HK-2 (cell line): Measurements from ENCODE around the gene FOXK2.

Experiments used
- DNase-seq: peaks from one replicate; pipeline ENCODE4 v3.0.0-alpha.2; 2018; ENCODE audit not compliant: unreplicated experiment

The FOXK2 gene

DNA sequence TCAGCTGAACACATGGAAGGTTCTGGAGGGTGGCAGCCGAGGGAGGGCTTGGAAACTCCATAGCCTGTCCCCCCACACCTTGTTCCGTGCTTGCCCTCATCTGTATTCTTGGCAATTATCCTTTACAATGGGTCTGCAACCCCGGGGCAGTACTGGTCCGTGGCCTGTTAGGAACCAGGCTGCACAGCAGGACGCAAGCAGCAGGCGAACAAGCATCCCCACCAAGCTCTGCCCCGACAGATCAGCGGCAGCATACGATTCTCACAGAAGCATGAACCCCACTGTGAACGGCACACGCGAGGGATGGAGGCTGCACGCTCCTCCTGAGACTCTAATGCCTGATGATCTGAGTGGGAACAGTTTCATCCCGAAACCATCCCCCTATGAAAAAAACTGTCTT, 122.5 kb downstream of the FOXK2 start:
- DNase-seq = no peak

DNA sequence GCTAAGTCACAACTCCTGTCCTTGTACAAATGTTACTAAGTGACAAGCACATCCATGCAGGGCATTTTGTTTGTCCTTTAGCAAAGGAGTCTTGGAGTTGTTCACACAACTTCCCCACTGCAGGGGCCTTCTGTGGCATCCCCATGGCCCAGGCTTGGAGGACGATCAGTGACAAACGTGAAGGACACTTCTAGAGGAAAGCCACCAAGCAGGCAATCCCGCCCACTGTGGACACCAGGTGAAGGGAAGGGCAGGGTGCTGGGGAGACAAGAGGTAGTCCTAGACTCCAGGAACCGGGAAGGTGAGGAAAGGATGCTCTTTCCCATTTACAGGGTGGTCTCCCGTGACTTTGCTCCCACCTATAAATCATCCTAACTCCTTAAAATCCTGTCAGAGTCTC, 124.6 kb downstream of the FOXK2 start:
- DNase-seq = no peak

DNA sequence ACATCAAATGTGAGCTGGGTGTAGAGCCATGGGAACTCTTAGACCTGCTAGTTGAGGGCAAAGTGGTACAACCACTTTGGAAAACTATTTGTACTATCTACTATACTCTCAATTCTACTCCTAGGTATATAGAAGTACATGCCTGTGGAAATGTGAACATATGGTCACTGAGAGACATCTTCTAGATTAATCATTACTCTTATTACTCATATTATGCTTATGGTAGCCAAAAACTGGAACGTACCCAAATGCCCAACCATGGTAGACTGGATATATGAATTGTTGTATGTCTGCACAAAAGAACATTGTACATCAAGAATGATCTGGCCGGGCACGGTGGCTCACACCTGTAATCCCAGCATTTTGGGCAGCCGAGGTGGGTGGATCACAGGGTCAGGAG, 126.0 kb downstream of the FOXK2 start:
- DNase-seq = no peak

DNA sequence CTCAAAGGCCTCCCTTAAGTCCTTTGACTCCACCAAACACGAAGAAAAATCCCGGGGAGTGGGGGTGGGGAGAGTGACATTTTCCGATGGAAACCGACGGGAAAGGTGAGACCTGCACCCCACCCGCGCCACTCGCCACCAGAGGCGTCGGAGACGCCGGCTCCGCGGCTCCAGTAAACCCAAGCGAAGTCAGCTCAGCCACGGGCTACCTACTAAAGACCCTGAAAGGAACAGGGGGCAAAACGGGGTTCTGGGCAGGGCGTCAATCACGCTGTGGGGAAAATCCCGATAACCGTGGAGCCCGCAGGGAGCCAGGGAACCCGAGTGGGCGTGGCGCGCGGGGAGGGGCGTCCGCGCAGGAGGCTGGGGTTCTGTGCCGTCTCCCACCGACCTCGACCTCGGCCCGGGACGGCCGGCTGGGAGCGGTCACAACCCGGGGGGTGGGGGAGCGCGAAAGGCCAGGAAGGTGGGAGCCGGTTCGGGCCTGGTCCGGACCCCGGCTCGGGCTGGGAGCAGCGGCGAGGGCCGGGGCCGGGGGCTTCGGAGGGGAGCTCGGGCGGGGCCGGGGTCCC, 128.1 kb downstream of the FOXK2 start:
- peak; percentile 47 for DNase-seq

DNA sequence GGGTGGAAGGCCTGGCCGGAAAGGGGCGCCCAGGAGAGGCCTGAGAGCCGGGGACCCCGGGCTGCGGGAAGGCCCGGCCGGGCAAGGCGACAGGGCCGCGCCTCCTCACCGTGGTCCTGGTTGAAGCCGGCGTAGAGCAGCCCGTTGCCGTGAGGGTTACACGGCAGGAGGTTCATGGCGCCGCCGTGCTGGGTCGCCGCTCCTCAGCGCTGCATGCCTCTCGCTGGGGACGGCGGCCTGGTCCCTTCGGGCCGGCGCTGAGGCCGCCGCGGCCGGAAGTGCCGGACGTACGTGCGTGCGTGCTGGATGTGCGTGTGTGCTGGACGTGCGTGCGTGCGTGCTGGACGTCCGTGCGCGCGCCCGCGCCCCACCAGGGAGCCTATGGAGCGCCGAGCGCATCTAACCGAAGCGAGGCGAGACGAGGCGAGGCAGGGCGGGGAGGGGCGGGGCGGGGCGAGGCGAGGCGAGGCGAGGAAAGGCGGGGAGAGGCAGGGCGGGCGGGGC, 128.7 kb downstream of the FOXK2 start, which contains the start of gene WDR45B:
WDR45B (minus strand) TSS at position 280 of the 504 bp plus-strand sequence; CDS start at position 176, 104 bp downstream.
- DNase-seq = peak; percentile 98

DNA sequence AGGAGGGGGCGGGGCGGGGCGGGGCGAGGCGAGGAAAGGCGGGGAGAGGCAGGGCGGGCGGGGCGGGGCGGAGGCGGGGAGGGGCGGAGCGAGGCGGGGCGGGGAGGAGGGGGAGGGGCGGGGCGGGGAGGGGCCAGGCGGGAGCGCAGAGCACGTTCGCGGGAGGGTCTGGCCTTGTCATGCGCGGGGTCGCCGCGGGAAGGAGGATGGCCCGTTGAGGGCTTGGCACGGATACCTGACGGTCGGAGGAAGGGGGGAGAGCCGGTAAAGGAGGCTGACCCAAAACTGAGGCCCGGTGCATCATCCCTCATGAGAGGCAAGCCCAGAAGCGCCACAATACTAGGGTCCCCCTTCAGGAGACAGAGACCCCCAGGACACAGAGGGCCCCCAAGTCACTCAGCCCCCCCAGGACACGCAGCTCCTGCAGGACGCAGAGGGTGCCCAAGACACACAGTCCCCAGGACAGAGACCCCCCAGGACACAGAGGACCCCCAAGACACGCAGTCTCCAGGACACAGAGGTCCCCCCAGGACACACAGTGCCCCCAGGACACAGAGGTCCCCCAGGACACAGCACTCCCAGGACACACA, 129.3 kb downstream of the FOXK2 start:
- DNase-seq = no peak

DNA sequence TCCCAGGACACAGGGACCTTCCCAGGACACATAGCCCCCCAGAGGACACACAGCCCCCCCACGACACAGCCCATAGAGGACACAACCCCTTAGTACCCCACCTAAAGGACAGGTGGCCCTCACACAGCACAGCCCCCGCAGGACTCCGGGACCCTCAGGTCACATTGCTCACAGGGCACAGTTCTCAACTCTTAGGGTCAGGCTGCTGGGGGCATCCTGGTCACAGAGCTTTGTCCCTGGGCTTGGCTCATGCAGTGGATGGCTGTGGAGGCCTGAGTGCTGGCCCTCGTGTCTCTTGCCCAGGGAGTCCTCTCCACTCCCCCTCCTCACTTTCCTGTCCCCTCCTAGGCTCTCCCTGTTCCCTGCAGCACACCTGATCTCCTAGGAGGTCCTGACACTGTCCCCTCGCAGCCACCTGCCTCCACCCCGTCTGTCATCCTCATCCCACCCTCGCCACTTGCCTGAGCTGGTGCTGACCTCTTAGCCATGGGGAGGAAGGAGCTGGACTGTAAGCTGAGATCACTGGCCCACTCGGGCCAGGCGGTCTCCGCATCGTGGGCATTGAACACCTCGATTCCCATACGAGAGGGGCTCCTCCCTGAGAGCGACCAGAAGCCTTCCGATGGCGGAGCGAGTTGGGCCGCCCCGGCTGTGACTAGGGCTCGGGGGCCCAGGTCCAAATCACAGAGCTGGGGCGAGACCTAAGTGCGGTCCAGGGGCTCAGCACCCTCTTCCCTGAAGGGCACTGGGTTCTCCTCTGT, 130.1 kb downstream of the FOXK2 start:
- DNase-seq = no peak

DNA sequence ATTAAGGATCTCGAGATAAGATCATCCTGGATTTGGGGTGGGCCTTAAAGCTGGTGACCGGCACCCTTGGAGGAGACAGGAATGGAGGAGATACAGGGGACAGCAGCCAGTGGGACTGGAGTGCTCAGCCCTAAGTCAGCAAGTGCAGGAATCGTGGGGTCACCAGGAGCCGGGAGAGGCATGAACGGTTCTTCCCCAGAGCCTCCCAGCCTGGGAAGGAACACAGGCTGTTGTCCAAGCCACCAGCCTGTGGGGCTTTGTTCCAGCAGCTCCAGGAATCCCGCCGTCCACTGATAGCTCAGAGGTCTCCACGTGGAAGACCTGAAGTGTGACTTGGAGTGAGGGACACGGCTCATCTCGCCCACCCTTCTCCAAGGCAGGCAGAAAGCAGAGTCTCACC, 131.2 kb downstream of the FOXK2 start:
- no peak for DNase-seq

DNA sequence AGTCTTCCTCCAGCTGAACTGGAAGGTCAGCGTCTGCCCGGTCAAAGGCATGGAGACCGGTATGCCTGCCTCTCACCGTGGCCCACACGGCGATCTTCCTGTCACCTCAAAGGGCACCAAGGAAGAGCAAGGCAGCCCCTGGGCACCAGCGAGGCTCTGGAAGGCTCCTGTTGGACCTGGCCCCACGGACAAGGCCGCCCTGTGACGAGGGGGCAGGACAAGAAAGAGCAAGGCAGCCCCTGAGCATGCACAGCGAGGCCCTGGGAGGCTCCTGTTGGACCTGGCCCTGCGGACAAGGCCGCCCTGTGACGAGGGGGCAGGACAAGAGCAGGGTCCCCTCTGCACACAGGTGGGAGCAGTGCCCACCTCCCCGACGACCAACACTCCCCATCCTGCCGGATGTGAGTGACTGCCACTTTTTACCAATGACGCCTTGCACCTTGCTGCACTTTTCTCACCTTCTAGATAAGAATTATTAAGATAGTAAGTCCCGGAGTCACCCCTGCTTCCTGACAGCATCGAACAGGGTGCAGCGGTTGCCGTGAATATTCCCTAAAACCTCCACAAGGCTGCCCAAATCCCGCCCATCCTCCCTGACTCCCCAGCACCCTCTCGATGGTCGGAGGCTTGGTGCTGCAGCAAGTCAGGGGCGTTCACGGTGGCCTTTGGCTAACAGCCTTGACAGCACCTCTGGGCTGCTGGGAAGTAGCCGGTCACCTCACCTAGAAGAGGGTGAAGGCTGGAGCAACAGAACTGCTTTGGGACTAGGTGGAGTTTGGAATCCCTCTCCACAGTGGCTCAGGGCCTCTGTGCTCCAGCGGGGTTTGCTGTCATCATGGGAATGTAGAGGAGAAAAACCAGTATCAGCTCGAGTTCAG, 134.4 kb downstream of the FOXK2 start:
- no peak for DNase-seq
